ENCODE measurements around the gene IGSF21. TPM values are rescaled to one million over a fixed set of nuclear protein-coding genes. Genes with fewer than 3 reads are reported as not detected.

Gene IGSF21
- total RNA-seq, 1 donor from 2014 or later: not detected

GRCh38 chr1:18119771-18120377, 12.3 kb downstream of the IGSF21 start:
- TF ChIP-seq CTCF (IDR thresholded peaks at IDR 0.05; ENCODE audit: unreplicated experiment): no peak
- Mint-ChIP-seq H3K27me3 (ENCODE audit: low read depth) (peaks cover 82% of the 10 kb centered on the region), H3K27ac (no peak overlapping the region)

GRCh38 chr1:18120638-18121037, 13.0 kb downstream of the IGSF21 start:
- no peak for TF ChIP-seq CTCF (IDR thresholded peaks at IDR 0.05; ENCODE audit: unreplicated experiment)
- H3K9me3 Mint-ChIP-seq: no peaks in the 10 kb centered on the region

More at GRCh38 chr1:18119771-18120377, 12.3 kb downstream of the IGSF21 start:
- no peaks in the 10 kb centered on the region for H3K36me3 Mint-ChIP-seq
- no peak for DNase-seq (ENCODE audit: low spot score in 2 of 2, unreplicated experiment in 2 of 2)
- H3K4me3 Mint-ChIP-seq: no peak overlapping the region
- H3K9me3 Mint-ChIP-seq: no peaks in the 10 kb centered on the region
- H3K4me1 Mint-ChIP-seq: no peaks in the 10 kb centered on the region

GRCh38 chr1:18121072-18121820, 13.6 kb downstream of the IGSF21 start:
- no peak overlapping the region for H3K4me3 Mint-ChIP-seq
- H3K4me1 Mint-ChIP-seq: no peaks in the 10 kb centered on the region
- no peak for DNase-seq (ENCODE audit: low spot score in 2 of 2, unreplicated experiment in 2 of 2)
- H3K27ac Mint-ChIP-seq: no peak overlapping the region
- no peaks in the 10 kb centered on the region for H3K36me3 Mint-ChIP-seq
- H3K9me3 Mint-ChIP-seq: no peaks in the 10 kb centered on the region
- peaks cover 75% of the 10 kb centered on the region for H3K27me3 Mint-ChIP-seq (ENCODE audit: low read depth)
- TF ChIP-seq CTCF (IDR thresholded peaks at IDR 0.05; ENCODE audit: unreplicated experiment): no peak

More at GRCh38 chr1:18120638-18121037, 13.0 kb downstream of the IGSF21 start:
- Mint-ChIP-seq H3K4me3 (no peak overlapping the region), H3K4me1 (no peaks in the 10 kb centered on the region), H3K36me3 (no peaks in the 10 kb centered on the region), H3K27ac (no peak overlapping the region), H3K27me3 (ENCODE audit: low read depth) (peaks cover 79% of the 10 kb centered on the region)
- DNase-seq (ENCODE audit: low spot score in 2 of 2, unreplicated experiment in 2 of 2): no peak

- no peaks in the 10 kb centered on the region for H3K36me3 Mint-ChIP-seq
- no peak overlapping the region for H3K4me3 Mint-ChIP-seq
- no peak for DNase-seq (ENCODE audit: low spot score in 2 of 2, unreplicated experiment in 2 of 2)
- H3K9me3 Mint-ChIP-seq: no peaks in the 10 kb centered on the region
- H3K27me3 Mint-ChIP-seq (ENCODE audit: low read depth): peaks cover 60% of the 10 kb centered on the region
- no peak for TF ChIP-seq CTCF (IDR thresholded peaks at IDR 0.05; ENCODE audit: unreplicated experiment)
- no peaks in the 10 kb centered on the region for H3K4me1 Mint-ChIP-seq
- H3K27ac Mint-ChIP-seq: no peak overlapping the region
Observed at GRCh38 chr1:18123467-18123992, 15.9 kb downstream of the IGSF21 start.

GRCh38 chr1:18124977-18125376, 17.4 kb downstream of the IGSF21 start:
- no peaks in the 10 kb centered on the region for H3K4me1 Mint-ChIP-seq
- no peak overlapping the region for H3K27ac Mint-ChIP-seq
- H3K27me3 Mint-ChIP-seq (ENCODE audit: low read depth): peaks cover 57% of the 10 kb centered on the region
- no peak overlapping the region for H3K4me3 Mint-ChIP-seq
- DNase-seq (ENCODE audit: low spot score in 2 of 2, unreplicated experiment in 2 of 2): no peak
- no peaks in the 10 kb centered on the region for H3K9me3 Mint-ChIP-seq
- no peaks in the 10 kb centered on the region for H3K36me3 Mint-ChIP-seq
- TF ChIP-seq CTCF (IDR thresholded peaks at IDR 0.05; ENCODE audit: unreplicated experiment): no peak
